Stimulated activated CD4-positive, alpha-beta T cell treated with anti-CD3 and anti-CD28 coated beads, Interleukin-4, amount 100 ng/mL, for 24 hours (primary cell): ENCODE data around the gene EBLN2.

Experiments used
- DNase-seq: peaks from one replicate; pipeline ENCODE4 v3.0.0-alpha.2; 2020

The EBLN2 gene

GRCh38 chr3:73108750-73109149 lies 47.3 kb downstream of the EBLN2 start:
- DNase-seq: no peak

- no peak for DNase-seq
Measured at GRCh38 chr3:73110530-73110929, 49.1 kb downstream of the EBLN2 start.
